ENCODE data around the gene PADI4.

PADI4 gene

DNA sequence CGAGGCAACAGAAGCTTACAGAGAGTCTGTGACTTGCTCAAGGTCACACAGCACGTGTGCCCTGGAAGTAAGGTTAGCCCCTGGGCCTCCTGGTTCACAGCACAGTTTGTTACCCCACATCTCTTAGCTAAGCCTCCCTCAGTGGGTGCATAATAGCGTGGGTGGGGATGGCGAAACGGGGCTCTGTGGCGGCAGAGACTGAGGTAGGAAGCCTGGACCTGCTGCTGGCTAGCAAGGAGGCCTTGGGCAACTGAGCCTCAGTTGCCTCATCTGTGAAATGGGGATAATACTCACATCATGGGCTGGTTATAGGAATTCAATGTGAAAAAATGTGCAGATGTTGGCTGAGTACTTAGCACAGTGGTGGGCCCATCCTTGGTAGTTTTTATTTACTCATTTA is 596 bp downstream of the PADI4 start:
- no peaks in the 10 kb centered on the region for H3K36me3 ChIP-seq (ENCODE audit: control insufficient read depth in 2 of 2, insufficient read depth in 1 of 2, low read length in 2 of 2)
- no peaks in the 10 kb centered on the region for H3K4me1 ChIP-seq (ENCODE audit: control insufficient read depth, insufficient read depth, low read length)
- no peak overlapping the region for H3K27ac ChIP-seq (ENCODE audit: extremely low read depth, low read depth, low read length)
- ChIA-PET CTCF (no interaction called here), POLR2A (no interaction called here)
- H3K9me3 ChIP-seq (ENCODE audit: control insufficient read depth, insufficient read depth, low read depth, low read length): no peaks in the 10 kb centered on the region
- no peak overlapping the region for H3K4me3 ChIP-seq (ENCODE audit: low read depth, low read length)
- TF ChIP-seq ZNF518A (tag by site-specific recombination; conservative IDR thresholded peaks at IDR 0.05; ENCODE audit: low read depth) (no peak), ZNF132 (tag by site-specific recombination; IDR thresholded peaks at IDR 0.05; ENCODE audit: borderline replicate concordance) (no peak), ZNF692 (tag by site-specific recombination; IDR thresholded peaks at IDR 0.05) (peak; percentile 58; the same call in 1 of the 2 replicates), MZF1 (tag by site-specific recombination; IDR thresholded peaks at IDR 0.05; ENCODE audit: borderline replicate concordance) (no peak)

DNA sequence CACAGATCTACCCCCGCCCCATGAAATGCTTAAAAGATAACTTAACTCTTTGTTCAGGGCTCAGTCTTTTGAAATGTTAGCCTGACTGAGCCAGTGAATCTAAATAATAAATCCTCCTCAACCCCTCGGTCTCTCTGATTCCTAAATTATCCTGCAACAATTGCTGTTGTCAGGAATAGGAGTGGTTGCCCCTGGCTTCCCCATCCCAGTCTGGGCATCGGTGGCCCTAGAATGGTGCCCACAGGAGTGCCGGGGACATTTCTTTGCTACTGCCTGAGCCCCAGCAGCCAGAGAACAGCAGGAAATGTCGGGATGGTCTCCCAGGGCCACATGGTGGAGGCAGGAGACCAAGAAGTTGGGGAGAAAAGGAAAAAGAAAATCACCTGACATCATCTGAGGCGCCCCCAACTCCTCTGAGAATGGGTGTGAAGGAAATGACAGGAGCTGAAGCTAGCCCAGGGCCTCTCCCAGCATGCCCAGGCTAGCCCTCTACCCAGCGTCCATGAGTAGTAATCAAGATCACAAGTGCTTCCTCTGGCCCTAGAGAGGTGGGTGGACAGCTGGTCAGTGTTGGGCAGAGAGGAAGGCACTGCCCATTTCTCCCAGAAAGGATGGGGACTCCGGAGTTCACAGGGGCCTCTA is 1.6 kb downstream of the PADI4 start:
- ChIA-PET CTCF (no interaction called here), POLR2A (no interaction called here)
- no peak for TF ChIP-seq KLF10 (tag by site-specific recombination; IDR thresholded peaks at IDR 0.05)
- TF ChIP-seq ZNF544 (tag by site-specific recombination; IDR thresholded peaks at IDR 0.05): no peak
- no peak for TF ChIP-seq ZNF555 (tag by site-specific recombination; conservative IDR thresholded peaks at IDR 0.05)
- no peak for TF ChIP-seq ZNF391 (tag by site-specific recombination; IDR thresholded peaks at IDR 0.05; ENCODE audit: borderline replicate concordance, low read depth)
- TF ChIP-seq, protein P1, sequence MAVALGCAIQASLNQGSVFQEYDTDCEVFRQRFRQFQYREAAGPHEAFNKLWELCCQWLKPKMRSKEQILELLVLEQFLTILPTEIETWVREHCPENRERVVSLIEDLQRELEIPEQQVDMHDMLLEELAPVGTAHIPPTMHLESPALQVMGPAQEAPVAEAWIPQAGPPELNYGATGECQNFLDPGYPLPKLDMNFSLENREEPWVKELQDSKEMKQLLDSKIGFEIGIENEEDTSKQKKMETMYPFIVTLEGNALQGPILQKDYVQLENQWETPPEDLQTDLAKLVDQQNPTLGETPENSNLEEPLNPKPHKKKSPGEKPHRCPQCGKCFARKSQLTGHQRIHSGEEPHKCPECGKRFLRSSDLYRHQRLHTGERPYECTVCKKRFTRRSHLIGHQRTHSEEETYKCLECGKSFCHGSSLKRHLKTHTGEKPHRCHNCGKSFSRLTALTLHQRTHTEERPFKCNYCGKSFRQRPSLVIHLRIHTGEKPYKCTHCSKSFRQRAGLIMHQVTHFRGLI (tag by site-specific recombination; IDR thresholded peaks at IDR 0.05): no peak
- no peak for TF ChIP-seq ZNF571 (tag by site-specific recombination; IDR thresholded peaks at IDR 0.05)
- TF ChIP-seq GLI4 (tag by site-specific recombination; IDR thresholded peaks at IDR 0.05): no peak
- TF ChIP-seq ZNF426 (tag by site-specific recombination; IDR thresholded peaks at IDR 0.05): no peak
- no peak for TF ChIP-seq ZNF350 (tag by site-specific recombination; IDR thresholded peaks at IDR 0.05)
- H3K9me3 ChIP-seq (ENCODE audit: control insufficient read depth, insufficient read depth, low read depth, low read length): no peaks in the 10 kb centered on the region
- H3K27ac ChIP-seq (ENCODE audit: extremely low read depth, low read depth, low read length): no peak overlapping the region
- no peaks in the 10 kb centered on the region for H3K4me1 ChIP-seq (ENCODE audit: control insufficient read depth, insufficient read depth, low read length)
- H3K4me3 ChIP-seq (ENCODE audit: low read depth, low read length): no peak overlapping the region
- no peaks in the 10 kb centered on the region for H3K36me3 ChIP-seq (ENCODE audit: control insufficient read depth in 2 of 2, insufficient read depth in 1 of 2, low read length in 2 of 2)
